ENCODE data around the gene PIKFYVE.

- TF ChIP-seq NRF1 (conservative IDR thresholded peaks at IDR 0.05; ENCODE audit: low read depth, low read length) (no peak), NFYB (IDR thresholded peaks at IDR 0.05; ENCODE audit: insufficient read depth, low read depth, low read length) (no peak), FOS (IDR thresholded peaks at IDR 0.05; ENCODE audit: borderline replicate concordance, extremely low read depth, insufficient read length) (no peak), TCF12 (IDR thresholded peaks at IDR 0.05; ENCODE audit: low read depth, low read length) (no peak), SREBF2 (IDR thresholded peaks at IDR 0.05; ENCODE audit: low read length) (no peak), STAT1 (conservative IDR thresholded peaks at IDR 0.05) (no peak), SMC3 (IDR thresholded peaks at IDR 0.05; ENCODE audit: borderline replicate concordance, low read length) (no peak), EP300 (IDR thresholded peaks at IDR 0.05; ENCODE audit: borderline replicate concordance in 1 of 2, control insufficient read depth in 1 of 2, low read depth in 2 of 2, low read length in 2 of 2) (no peak)
- TF ChIP-seq, protein P1, sequence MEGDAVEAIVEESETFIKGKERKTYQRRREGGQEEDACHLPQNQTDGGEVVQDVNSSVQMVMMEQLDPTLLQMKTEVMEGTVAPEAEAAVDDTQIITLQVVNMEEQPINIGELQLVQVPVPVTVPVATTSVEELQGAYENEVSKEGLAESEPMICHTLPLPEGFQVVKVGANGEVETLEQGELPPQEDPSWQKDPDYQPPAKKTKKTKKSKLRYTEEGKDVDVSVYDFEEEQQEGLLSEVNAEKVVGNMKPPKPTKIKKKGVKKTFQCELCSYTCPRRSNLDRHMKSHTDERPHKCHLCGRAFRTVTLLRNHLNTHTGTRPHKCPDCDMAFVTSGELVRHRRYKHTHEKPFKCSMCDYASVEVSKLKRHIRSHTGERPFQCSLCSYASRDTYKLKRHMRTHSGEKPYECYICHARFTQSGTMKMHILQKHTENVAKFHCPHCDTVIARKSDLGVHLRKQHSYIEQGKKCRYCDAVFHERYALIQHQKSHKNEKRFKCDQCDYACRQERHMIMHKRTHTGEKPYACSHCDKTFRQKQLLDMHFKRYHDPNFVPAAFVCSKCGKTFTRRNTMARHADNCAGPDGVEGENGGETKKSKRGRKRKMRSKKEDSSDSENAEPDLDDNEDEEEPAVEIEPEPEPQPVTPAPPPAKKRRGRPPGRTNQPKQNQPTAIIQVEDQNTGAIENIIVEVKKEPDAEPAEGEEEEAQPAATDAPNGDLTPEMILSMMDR (IDR thresholded peaks at IDR 0.05 in 2 of 3, conservative IDR thresholded peaks at IDR 0.05 in 1 of 3; ENCODE audit: control insufficient read depth in 2 of 3, extremely low read depth in 1 of 3, insufficient read depth in 1 of 3, low read depth in 3 of 3, low read length in 3 of 3), result no peak
- TF ChIP-seq, protein P2, sequence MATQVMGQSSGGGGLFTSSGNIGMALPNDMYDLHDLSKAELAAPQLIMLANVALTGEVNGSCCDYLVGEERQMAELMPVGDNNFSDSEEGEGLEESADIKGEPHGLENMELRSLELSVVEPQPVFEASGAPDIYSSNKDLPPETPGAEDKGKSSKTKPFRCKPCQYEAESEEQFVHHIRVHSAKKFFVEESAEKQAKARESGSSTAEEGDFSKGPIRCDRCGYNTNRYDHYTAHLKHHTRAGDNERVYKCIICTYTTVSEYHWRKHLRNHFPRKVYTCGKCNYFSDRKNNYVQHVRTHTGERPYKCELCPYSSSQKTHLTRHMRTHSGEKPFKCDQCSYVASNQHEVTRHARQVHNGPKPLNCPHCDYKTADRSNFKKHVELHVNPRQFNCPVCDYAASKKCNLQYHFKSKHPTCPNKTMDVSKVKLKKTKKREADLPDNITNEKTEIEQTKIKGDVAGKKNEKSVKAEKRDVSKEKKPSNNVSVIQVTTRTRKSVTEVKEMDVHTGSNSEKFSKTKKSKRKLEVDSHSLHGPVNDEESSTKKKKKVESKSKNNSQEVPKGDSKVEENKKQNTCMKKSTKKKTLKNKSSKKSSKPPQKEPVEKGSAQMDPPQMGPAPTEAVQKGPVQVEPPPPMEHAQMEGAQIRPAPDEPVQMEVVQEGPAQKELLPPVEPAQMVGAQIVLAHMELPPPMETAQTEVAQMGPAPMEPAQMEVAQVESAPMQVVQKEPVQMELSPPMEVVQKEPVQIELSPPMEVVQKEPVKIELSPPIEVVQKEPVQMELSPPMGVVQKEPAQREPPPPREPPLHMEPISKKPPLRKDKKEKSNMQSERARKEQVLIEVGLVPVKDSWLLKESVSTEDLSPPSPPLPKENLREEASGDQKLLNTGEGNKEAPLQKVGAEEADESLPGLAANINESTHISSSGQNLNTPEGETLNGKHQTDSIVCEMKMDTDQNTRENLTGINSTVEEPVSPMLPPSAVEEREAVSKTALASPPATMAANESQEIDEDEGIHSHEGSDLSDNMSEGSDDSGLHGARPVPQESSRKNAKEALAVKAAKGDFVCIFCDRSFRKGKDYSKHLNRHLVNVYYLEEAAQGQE (IDR thresholded peaks at IDR 0.05; ENCODE audit: low read depth, low read length), result no peak
These were observed 45.9 kb downstream of the PIKFYVE start for GRCh38 chr2:208311954-208312353.

All from GM12878 (cell line).